ENCODE results near the gene ZNF493.

- TF ChIP-seq ZNF274 (IDR thresholded peaks at IDR 0.05; ENCODE audit: low read depth, low read length) (no peak), YY1 (IDR thresholded peaks at IDR 0.05; ENCODE audit: insufficient read depth, insufficient read length) (no peak), SUZ12 (IDR thresholded peaks at IDR 0.05; ENCODE audit: extremely low read depth, insufficient read depth, insufficient read length) (no peak)
Observed at GRCh38 chr19:21463449-21464105, 66.6 kb downstream of the ZNF493 start.

All from NT2/D1 (cell line).